ENCODE data around the gene STUB1.
A peak's percentile ranks its signal among the peaks of the same experiment; 100 is the strongest.

Gene STUB1

DNA sequence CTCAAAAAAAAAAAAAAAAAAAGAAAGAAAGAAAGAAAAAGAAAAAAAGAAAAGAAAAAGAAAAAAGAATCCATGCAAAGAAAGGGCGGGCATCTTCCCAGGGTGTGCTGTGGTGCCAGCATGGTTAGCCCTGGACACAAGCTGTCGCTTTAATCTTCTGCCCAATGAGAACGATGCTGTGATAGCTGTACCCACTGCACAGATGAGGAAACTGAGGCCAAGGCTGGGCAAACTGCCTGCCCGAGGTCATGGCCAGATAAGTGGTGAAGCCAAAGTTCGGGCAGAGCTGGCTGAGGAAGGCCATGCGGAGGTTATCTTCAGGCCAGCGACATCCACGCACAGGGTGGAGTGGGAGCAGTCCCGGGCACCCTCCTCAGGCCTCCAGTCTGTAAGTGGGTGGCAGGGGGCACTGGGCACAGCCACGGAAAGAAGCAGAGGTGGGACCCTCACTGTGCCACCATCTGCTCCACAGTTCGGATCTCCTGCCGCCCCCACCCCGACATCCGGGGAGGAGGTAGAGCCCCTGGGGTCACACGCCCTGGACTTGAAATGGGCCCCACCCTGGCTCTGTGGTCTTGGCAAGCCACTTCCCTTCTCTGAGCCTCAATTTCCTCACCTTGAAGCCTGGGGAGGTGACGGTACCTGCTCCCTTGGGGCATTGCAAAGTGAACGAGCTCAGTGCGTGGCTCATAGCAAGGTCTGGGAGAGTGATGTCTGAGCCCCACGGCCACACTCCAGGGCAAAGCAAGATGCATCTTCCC, 18.9 kb downstream of the STUB1 start:
- DNase-seq = no peak

DNA sequence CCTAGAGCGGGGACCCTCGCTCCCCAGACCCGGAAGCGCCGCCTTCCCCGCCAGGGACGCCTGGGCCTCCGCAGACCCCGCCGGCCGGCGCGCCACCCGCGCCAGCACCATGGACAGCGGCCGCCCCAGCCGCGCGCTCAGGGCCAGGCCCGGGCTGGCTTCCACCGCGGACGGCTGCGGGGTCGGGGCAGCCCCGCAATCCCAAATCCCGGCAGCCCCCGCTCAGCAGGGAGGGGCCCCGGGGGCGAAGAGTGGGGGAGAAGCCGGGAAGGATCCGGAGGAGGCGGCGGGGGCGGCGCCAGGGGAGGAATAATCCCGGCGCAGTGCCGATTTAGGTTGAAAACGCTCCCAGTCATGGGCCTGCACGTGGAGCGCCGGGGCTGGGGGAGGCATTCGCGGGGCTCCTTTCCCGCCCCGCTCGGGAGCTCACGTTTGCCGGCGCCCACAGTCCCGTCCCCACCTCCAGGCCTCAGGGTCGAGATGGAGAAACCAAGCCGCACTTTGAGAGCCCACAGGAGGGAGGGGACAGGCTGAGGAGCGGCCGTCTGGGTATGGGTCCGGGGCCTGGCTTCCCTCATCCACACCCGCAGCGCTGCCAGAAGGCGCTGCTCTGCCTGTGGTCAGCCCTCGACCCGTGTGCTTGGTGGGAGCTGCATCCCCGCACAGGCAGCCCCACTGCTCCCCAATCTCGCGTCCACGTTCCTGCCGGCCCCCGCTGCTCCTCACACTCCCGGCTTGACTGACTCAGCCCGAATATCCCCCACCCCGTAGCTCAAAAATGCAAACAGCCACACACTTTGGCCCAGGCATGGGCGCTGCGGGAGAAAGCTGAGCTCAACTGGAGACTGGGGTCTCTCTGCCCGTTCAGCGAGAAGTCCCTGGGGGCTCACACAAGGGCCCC, 20.7 kb downstream of the STUB1 start:
- peak; percentile 29 to 54 for DNase-seq

GRCh38 chr16:702341-702740, 22.1 kb downstream of the STUB1 start:
- no peak for DNase-seq

GRCh38 chr16:703406-703805, 23.2 kb downstream of the STUB1 start:
- DNase-seq = no peak

DNA sequence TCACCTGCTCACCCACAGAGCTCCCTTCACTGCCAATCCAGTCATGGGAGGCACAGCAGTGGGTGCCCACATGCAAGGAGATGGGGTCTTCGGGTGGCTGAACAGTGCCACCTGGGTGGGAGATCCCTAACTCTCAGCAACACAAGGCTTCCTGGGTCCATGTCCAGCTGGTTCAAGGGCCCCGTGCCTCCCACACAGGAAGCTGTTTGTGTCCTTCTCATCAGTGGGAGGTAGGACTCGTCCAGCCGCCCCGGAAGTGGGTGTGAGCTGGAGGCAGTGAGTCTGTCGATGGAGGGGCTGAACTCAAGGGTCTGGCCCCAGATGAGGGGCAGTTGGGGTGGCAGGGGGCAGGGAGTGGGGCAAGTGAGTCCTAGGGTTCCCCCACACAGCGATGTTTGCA, 23.8 kb downstream of the STUB1 start:
- DNase-seq = no peak

DNA sequence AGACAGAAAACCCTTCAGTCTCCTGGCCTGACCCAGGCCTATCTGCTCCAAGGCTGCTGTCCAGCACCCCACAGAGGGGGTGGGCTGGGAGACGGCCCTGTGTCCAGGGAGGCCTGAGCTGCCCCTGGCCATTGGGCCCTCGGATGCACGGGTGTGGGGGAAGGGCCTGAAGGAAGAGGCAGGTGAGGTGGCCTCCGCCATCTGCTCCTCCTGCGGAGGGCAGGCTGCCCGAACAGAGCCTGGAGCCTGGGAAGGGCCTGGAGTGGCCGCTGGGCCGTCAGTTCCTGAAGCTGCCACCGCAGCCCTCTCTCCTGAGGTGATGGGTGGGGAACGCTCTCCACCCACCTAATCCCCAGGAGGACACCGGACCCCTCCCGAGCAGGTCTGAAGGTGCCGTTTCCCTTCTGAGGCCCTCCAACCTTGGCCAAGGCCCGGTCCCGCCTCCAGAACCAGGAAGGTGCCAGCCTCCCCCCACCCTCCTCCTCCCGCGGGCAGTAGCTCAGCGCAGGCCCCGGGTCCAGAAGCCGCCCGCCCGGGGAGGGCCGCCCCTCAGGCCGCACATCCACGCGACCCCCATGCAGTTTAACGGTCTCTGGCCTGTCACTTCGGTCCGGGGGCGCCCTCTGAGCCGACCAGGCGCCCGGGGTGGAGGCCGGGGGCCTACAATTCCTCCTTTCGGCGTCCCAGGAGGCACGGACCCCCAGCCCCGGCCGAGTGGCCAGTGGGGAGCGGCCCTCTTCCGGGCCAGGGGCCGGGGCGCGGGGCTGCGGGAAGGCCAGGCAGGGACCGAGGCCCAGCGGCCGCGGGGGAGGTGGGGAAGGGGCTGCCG, 24.6 kb downstream of the STUB1 start:
- DNase-seq = no peak

GRCh38 chr16:705431-706188, 25.4 kb downstream of the STUB1 start, which contains the start of gene FBXL16:
Gene FBXL16 (minus strand): TSS chr16:705801. CDS start chr16:697405, 8,396 bp downstream.
- DNase-seq = no peak

GRCh38 chr16:706189-707061, 26.2 kb downstream of the STUB1 start:
- no peak for DNase-seq

DNA sequence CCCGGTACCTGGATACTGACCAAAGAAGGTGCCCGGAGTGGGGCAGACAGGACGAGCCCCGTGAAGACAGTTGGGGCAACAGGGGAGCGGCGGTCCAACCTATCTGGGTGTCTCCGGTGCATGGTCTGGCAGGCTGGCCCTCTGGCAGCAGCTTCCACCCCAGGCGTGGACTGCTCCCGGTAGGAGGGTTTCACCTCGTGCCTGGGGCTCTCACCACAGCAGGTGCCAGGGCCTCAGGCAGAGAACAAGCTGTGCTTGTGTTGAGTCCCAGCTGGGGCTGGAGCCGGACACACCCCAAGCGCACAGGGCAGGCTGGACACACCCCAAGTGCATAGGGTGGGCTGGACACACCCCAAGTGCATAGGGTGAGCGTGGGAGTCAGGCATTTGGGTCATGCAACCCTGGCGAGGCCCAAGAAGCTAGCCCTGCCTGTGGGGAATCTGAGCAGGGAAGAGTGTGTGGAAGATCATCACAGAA, 26.9 kb downstream of the STUB1 start:
- DNase-seq = no peak

GRCh38 chr16:708019-708418, 27.8 kb downstream of the STUB1 start:
- DNase-seq = no peak

DNA sequence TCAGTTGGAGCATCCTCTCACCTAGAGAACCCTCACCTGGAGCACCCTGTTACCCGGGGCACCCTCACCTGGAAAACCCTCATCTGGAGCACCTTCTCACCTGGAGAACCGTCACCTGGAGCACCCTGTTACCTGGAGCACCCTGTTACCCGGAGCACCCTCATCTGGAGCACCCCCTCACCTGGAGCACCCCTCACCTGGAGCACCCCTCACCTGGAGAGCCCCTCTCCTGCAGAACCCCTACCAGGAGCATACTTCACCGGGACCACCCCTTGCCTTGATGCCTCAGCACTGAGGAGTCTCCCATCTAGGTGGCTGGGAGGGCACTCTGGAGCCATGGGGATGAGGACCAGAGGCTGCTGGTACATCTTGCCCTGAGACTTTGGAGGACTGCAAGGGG, 28.7 kb downstream of the STUB1 start:
- no peak for DNase-seq

- no peak for DNase-seq
These were observed 29.6 kb downstream of the STUB1 start for GRCh38 chr16:709566-710499.

GRCh38 chr16:710500-711075, 30.4 kb downstream of the STUB1 start:
- DNase-seq = no peak

DNA sequence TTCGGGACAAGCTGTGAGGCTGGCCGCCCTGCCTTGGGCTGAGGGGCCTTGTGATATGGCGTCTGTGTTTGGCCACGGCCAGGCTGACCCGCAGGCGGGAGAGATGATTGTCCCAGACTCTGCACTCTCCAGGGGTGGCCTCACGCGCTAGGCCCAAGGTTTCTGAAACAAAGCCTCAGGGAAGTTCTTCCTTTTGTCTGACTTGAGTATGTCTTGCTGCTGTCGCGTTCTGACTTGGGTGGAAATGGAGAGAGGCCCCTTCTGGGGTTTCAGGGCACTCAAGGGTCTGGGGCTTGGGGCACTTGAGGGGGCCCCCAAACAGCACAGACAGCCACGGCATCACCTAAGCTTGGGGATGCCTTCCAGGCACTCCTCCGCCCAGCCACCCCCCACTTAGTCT, 30.9 kb downstream of the STUB1 start:
- no peak for DNase-seq

DNA sequence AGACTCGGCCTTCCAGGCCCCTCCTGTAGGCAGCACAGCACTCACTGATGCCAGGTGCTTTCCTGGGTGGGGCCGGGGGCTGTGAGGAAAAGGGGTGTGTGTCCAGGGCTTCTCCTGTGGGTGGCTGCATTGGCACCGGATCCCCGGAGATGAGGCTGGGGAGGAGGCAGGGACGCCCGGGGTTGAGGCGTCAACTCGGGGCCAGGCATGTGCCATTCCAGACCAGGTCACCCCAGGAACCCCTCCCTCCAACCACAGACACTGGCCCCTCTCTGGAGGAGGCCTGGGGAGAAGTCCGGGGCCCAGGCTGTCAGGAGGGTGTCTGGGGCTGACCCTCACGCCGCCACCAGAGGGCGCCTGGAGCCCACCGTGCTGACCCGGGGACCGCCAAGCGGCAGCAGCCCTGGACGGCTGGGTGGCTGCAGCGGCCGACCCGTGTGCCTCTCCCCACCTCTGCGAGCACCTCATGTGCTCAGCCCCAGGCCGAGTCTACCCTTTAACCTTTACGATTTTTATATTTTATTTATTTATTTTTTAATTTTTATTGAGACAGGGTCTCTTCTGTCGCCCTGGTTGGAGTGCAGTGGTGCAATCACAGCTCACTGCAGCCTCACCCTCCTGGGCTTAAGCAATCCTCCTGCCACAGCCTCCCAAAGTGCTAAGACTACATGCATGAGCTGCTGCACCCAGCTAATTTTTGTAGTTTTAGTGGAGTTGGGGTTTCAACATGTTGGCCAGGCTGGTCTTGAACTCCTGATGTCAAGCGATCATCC, 31.5 kb downstream of the STUB1 start:
- DNase-seq = peak; percentile 79 to 80

- DNase-seq = peak; percentile 40 to 59
These were observed 32.6 kb downstream of the STUB1 start for GRCh38 chr16:712740-713250.

GRCh38 chr16:714079-714478, 33.9 kb downstream of the STUB1 start:
- DNase-seq = no peak
